Keratinocyte (primary cell): ENCODE data around the gene AZU1. TPM values are rescaled to one million over a fixed set of nuclear protein-coding genes. Genes with fewer than 3 reads are reported as not detected.

Source experiments
- DNase-seq: peaks from one replicate; pipeline ENCODE4 v3.0.0-alpha.2; 2011; ENCODE audit warnings: low read depth, missing footprints, low spot score
- FAIRE-seq: peaks from 2 replicates; lab custom pipeline; 2011; peaks lifted over from hg19 to GRCh38; lab: Jason Lieb, UNC
- H2AFZ ChIP-seq: 2 replicates; pipeline ENCODE4 v1.6.0; 2012; ENCODE audit warnings: low read length, control low read depth, inconsistent platforms; ENCODE audit not compliant: control insufficient read depth
- H3K27ac ChIP-seq: 2 replicates; pipeline ENCODE4 v1.5.1; 2011; ENCODE audit warnings: low read length; ENCODE audit not compliant: control insufficient read depth, insufficient read depth
- H3K27me3 ChIP-seq: 3 replicates; pipeline ENCODE4 v1.6.0; 2011; ENCODE audit warnings: low read length; ENCODE audit not compliant: control insufficient read depth, insufficient read depth; ENCODE audit errors: extremely low read depth
- H3K36me3 ChIP-seq, 2 experiments: 2 replicates in 1 of 2; 3 replicates in 1 of 2; pipeline ENCODE4 v1.5.1; 2011; ENCODE audit warnings: low read length in 2 of 2, mild to moderate bottlenecking in 1 of 2; ENCODE audit not compliant: control insufficient read depth in 2 of 2, insufficient read depth in 2 of 2; ENCODE audit errors: extremely low read depth in 1 of 2
- H3K4me1 ChIP-seq: 3 replicates; pipeline ENCODE4 v1.5.1; 2011; ENCODE audit warnings: low read length; ENCODE audit not compliant: control insufficient read depth, insufficient read depth; ENCODE audit errors: extremely low read depth
- H3K4me2 ChIP-seq: 3 replicates; pipeline ENCODE4 v1.6.0; 2011; ENCODE audit warnings: low read depth, low read length; ENCODE audit not compliant: control insufficient read depth, insufficient read depth; ENCODE audit errors: extremely low read depth
- H3K4me3 ChIP-seq, 3 experiments: fragments of 200-600 bp in 1 of 3; sonication (generic) in 1 of 3; 2 replicates in 2 of 3; 3 replicates in 1 of 3; pipeline ENCODE4 v1.5.1; 2011 to 2016; ENCODE audit warnings: low read length in 3 of 3, mild to moderate bottlenecking in 3 of 3, control low read depth in 2 of 3, inconsistent platforms in 1 of 3, low read depth in 1 of 3, mixed read lengths in 1 of 3, mixed run types in 1 of 3, moderate library complexity in 1 of 3; ENCODE audit not compliant: control insufficient read depth in 2 of 3, insufficient read depth in 2 of 3; ENCODE audit errors: extremely low read depth in 1 of 3
- H3K79me2 ChIP-seq: 2 replicates; pipeline ENCODE4 v1.6.0; 2012; ENCODE audit warnings: low read length; ENCODE audit not compliant: control insufficient read depth, insufficient read depth
- H3K9ac ChIP-seq: 3 replicates; pipeline ENCODE4 v1.6.0; 2011; ENCODE audit warnings: low read length; ENCODE audit not compliant: control insufficient read depth, insufficient read depth; ENCODE audit errors: extremely low read depth
- H3K9me1 ChIP-seq: 3 replicates; pipeline ENCODE4 v1.6.0; 2011; ENCODE audit warnings: low read length; ENCODE audit not compliant: control insufficient read depth, insufficient read depth; ENCODE audit errors: extremely low read depth
- H3K9me3 ChIP-seq: 2 replicates; pipeline ENCODE4 v1.5.1; 2012; ENCODE audit warnings: low read depth, low read length; ENCODE audit not compliant: control insufficient read depth
- H4K20me1 ChIP-seq: 3 replicates; pipeline ENCODE4 v1.6.0; 2011; ENCODE audit warnings: low read length; ENCODE audit not compliant: control insufficient read depth, insufficient read depth; ENCODE audit errors: extremely low read depth
- EZH2 ChIP-seq: IDR thresholded peaks from one replicate; pipeline ENCODE4 v1.6.1; 2012; ENCODE audit warnings: inconsistent platforms, mild to moderate bottlenecking, low read length, moderate library complexity
- dilution Hi-C: fragments of 300-500 bp; cut with MboI; formaldehyde crosslinking; loops from one replicate; pipeline ENCODE4 v1.7.0; 2020; ENCODE audit warnings: low sequenced_read_pairs; ENCODE audit not compliant: extremely low pct_ligation_motif_present
- polyA plus RNA-seq, 5 experiments: library from polyadenylated mRNA; depleted of rRNA in 3 of 5; stranded (reverse) in 3 of 5; stranded (forward) in 1 of 5; unstranded in 1 of 5; fragments of >200 nt; gene quantifications; 1 replicate in 1 of 5; 2 replicates in 3 of 5; 3 replicates in 1 of 5; pipeline versions ENCODE4 v1.2.1 to v1.2.3, GENCODE V29; 2011 to 2012; ENCODE audit warnings: missing spikeins in 2 of 5, low read depth in 1 of 5, low replicate concordance in 1 of 5
- TF ChIP-seq, protein P1 (sequence below), 3 experiments: IDR thresholded peaks in 1 of 3; conservative IDR thresholded peaks in 1 of 3; optimal IDR thresholded peaks in 1 of 3; 2 replicates in 2 of 3; 3 replicates in 1 of 3; pipeline versions ENCODE3 to v1.5.1; 2011; ENCODE audit warnings: low read length in 3 of 3, mild to moderate bottlenecking in 3 of 3, moderate library complexity in 2 of 3, control low read depth in 1 of 3, inconsistent platforms in 1 of 3; ENCODE audit not compliant: insufficient read depth in 2 of 3; ENCODE audit errors: extremely low read depth in 1 of 3

Gene AZU1
- polyA plus RNA-seq, 1 donor (not counting 4 experiments of a cell fraction or from before 2014, with no cell fraction given): not detected

GRCh38 chr19:795691-796581 lies 31.7 kb upstream of the AZU1 start:
- Histone ChIP-seq H3K4me2 (peak overlapping the region; percentile 86), H3K9me1 (no peaks in the 10 kb centered on the region), H3K36me3 (peaks cover 7 to 20% of the 10 kb centered on the region in 2 experiments), H3K27ac (no peak overlapping the region), H3K79me2 (peaks cover 31% of the 10 kb centered on the region), H3K4me1 (peaks cover 24% of the 10 kb centered on the region), H3K27me3 (no peaks in the 10 kb centered on the region), H2AFZ (no peak overlapping the region), H3K9ac (peak overlapping the region; percentile 86), H3K9me3 (no peaks in the 10 kb centered on the region), H4K20me1 (peaks cover 26% of the 10 kb centered on the region), H3K4me3 (peak overlapping the region; percentile 56 to 81 (median 68))
- FAIRE-seq (no peak), DNase-seq (no peak)
- dilution Hi-C loops: no loop called here
- no peak for TF ChIP-seq EZH2
- TF ChIP-seq, protein P1, sequence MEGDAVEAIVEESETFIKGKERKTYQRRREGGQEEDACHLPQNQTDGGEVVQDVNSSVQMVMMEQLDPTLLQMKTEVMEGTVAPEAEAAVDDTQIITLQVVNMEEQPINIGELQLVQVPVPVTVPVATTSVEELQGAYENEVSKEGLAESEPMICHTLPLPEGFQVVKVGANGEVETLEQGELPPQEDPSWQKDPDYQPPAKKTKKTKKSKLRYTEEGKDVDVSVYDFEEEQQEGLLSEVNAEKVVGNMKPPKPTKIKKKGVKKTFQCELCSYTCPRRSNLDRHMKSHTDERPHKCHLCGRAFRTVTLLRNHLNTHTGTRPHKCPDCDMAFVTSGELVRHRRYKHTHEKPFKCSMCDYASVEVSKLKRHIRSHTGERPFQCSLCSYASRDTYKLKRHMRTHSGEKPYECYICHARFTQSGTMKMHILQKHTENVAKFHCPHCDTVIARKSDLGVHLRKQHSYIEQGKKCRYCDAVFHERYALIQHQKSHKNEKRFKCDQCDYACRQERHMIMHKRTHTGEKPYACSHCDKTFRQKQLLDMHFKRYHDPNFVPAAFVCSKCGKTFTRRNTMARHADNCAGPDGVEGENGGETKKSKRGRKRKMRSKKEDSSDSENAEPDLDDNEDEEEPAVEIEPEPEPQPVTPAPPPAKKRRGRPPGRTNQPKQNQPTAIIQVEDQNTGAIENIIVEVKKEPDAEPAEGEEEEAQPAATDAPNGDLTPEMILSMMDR (optimal IDR thresholded peaks at IDR 0.05 in 1 of 3, IDR thresholded peaks at IDR 0.05 in 1 of 3, conservative IDR thresholded peaks at IDR 0.05 in 1 of 3; ENCODE audit: extremely low read depth in 1 of 3, insufficient read depth in 2 of 3, low read length in 3 of 3): no peak

DNA sequence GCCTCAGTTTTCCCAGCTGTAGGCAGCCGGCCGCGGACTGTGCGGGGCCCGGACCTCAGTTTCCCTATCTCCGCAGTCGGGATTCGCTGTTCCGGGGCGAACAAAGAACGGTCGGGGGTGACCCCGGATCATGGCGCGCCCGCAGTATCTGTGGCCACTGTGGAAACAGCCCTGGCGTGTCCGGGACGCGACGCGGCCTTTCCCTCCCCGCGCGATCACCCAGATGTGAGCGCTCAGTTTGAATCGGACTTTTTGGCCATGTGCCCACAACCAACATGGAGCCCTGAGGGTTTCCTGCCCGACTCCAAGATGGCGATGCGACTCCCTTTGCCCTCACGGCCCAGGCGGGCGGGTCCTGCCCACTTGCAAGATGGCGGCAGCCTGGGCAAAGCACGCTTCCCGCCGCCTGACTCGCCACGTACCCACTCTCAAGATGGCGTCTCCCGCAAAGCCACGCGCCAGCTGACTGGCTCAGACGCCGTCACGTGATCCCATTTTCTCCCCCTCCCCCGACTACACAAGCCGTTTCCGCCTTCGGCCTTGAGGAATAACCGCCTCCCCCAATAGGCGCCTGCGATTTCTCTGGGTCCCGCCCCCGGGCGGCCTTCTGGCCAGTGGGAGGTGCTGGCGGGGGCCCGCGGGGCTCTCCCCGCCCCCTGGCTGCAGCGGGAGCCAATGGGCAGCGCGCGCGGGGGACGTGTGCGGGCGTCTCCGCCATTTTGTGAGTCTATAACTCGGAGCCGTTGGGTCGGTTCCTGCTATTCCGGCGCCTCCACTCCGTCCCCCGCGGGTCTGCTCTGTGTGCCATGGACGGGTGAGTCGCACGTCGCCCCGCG lies 30.7 kb upstream of the AZU1 start, which contains the start of gene PTBP1:
Gene PTBP1 (plus strand): TSS at position 761 of the 836 bp plus-strand sequence. CDS start 46 bp downstream, at position 807.
- H3K9ac ChIP-seq: peak within 1 kb of the TSS; percentile 91
- H2AFZ ChIP-seq: peak within 1 kb of the TSS; percentile 85
- H3K27ac ChIP-seq: peak within 1 kb of the TSS; percentile 73
- peak within 1 kb of the TSS; percentile 83 to 99 (median 91) for H3K4me3 ChIP-seq
- FAIRE-seq (peak; percentile 74), DNase-seq (peak; percentile 100)
- no peaks in the 10 kb centered on the region for H3K9me1 ChIP-seq
- TF ChIP-seq, protein P1 (optimal IDR thresholded peaks at IDR 0.05 in 1 of 3, IDR thresholded peaks at IDR 0.05 in 1 of 3, conservative IDR thresholded peaks at IDR 0.05 in 1 of 3; ENCODE audit: extremely low read depth in 1 of 3, insufficient read depth in 2 of 3, low read length in 3 of 3): no peak
- TF ChIP-seq EZH2: no peak
- peaks cover 31% of the 10 kb centered on the region for H3K4me1 ChIP-seq
- peak within 1 kb of the TSS; percentile 96 for H3K4me2 ChIP-seq
- H3K79me2 ChIP-seq: peaks cover 41% of the 10 kb centered on the region
- peaks cover 10 to 29% of the 10 kb centered on the region in 2 experiments for H3K36me3 ChIP-seq
- peaks cover 36% of the 10 kb centered on the region for H4K20me1 ChIP-seq
- no peaks in the 10 kb centered on the region for H3K9me3 ChIP-seq
- H3K27me3 ChIP-seq: no peaks in the 10 kb centered on the region
- dilution Hi-C loops: no loop called here
